COLO668 (cell line): Measurements from ENCODE around the gene NFKBIL1.
"Not testable (repeated sequence)": the region's sequence is repeated elsewhere in the genome, so short reads cannot be mapped to it uniquely, and the experiment has no call there.

Experiments used
- DNase-seq: peaks from one replicate; lab custom pipeline; 2025; ENCODE audit not compliant: unreplicated experiment; lab: John Stamatoyannopoulos, UW

The NFKBIL1 gene

DNA sequence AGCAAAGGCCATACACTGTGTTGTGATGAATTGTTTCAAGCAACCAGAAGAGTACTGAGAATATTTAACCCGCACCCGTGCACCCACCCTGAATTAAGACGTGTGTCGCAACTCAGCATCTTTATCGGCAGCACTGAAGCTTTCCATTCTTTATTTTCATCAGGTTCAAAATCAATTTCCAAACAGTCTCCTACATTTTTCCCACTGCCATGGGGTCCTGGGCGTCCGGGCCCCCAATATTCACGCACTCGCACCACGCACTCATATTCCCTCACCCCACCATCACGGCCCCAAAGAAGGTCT lies 33.0 kb downstream of the NFKBIL1 start:
- DNase-seq, result no peak

DNA sequence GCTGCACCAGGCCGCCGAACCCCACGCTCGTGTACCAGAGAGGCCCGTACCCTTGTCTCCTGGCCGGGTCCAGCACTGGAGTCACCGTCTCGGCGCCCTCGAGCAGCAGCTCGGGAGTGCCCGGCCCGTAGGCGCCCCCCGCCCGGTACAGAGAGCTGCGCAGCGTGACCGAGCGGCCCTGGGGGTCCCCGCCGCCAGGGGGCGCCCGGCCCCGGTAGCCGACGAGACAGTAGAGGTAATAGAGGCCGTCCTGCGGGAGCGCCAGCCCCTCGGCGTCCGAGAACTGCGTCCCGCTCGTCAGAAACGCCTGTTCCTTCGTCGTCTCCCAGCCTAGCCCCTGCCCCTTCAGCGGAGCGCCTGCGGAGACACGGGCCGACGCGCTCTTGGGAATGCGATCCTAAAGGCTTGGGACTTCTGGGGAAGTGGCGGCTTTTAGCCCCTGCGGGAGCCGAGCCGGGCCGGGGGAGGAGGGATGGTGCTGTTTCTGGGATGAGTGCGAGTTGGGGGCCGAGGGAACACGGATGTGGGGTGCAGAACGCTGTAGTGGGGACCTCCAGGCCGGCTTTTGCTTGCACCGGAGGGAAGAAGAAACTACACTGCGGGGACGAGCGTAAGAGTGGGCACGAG lies 33.5 kb downstream of the NFKBIL1 start:
- DNase-seq, result peak; percentile 58

DNA sequence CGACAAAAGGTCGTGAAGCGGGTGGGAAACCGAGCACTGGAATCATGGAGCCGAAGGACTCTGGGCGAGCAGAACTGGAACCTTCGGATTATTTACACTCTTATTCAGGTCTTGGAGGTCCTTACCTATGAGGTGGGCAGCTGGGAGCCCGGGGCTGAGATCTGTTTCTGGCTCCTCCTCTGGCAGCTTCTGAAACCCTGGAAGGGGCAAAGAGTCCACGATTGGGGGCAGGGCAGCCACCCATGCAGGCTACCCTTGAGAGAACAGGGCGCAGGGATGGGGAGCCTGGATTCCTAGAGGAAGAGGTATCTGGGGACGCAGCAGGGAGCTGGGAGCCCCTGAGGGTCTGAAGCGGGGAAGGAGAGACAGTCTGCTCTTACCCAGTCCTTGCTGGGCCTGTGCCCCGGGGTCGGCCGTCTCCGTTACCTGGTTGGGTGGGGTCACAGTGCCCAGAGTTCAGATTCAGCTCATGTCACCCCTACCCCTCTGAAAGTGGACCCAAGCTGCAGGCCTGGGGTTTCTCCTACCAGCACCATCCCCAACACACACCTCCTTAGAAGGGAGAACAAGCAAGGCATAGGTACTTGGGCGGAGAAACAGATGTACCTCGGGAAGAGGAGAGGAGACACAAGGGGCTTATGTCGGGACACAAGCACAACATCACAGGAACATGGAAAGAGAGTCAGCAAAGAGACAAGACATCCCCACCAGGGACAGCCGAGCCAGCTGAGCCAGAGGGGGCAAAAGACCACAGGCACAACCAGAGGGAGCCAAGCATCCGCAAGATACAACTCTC lies 34.2 kb downstream of the NFKBIL1 start:
- no peak for DNase-seq

DNA sequence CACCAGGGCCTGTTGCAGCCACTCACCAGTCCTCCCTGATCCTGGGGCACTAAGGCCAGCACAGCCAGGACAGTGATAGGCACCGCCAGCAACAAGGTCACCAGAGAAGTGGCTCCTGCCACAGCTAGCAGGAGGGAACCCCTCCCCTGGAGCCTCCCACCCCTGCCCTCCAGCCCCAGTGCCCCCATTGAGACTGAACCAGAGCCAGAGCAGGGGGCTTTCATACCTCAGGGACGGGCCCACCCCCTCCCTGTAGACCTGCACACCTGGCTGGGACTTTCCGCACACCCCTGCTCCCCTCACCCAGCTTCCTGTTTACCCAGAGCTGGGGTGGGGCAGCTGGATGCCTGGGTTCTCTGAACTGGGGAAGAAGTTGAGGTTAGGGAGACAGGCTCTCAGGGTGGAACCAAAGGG lies 34.8 kb downstream of the NFKBIL1 start, which contains the start of gene LTB:
TSS of gene LTB (minus strand) at position 195 of the 414 bp plus-strand sequence. CDS start at position 188, 7 bp downstream.
- DNase-seq, result no peak

DNA sequence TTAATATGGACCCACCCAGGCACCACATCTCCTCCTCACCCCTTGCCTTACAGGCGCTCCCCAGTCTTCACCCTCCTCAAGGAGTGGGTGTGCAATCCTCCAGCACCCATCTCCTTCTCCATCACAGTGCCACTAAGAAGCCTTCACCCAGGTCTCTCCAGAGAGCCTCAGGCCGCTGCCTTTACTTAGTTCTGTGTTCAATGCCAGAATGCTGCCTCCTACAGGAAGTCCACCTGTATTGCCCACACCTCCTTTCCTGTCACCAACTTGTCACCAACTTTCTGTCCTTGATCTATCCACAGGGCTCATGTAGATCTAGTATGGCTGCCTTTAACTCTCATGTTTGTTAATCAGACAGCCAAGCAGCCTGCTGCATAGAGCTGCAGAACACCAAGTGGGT lies 38.1 kb downstream of the NFKBIL1 start:
- DNase-seq, result no peak

DNA sequence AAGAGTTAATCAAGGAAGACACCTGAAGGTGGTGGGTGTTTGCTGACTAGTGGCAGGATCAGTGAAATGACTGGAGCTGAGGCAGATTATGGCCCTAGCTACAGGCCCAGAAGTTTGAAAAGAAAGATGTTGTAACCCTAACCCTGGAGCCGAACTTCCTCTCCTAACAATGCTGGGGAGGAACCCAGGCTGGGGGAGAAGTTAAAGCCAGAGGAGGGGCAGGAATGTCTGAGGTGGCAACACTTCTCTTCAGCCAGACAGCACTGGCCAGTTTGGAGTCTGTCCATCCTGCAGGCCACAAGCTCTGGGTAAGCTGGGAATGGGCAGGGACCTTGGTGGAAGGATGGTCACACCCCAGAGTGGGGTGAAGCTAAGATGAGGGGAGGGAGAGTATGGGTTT lies 38.6 kb downstream of the NFKBIL1 start, which contains the start of gene LST1:
TSS of gene LST1 (plus strand) at position 270 of the 400 bp plus-strand sequence. CDS start 1,023 bp downstream, outside the sequence.
- DNase-seq, result no peak

DNA sequence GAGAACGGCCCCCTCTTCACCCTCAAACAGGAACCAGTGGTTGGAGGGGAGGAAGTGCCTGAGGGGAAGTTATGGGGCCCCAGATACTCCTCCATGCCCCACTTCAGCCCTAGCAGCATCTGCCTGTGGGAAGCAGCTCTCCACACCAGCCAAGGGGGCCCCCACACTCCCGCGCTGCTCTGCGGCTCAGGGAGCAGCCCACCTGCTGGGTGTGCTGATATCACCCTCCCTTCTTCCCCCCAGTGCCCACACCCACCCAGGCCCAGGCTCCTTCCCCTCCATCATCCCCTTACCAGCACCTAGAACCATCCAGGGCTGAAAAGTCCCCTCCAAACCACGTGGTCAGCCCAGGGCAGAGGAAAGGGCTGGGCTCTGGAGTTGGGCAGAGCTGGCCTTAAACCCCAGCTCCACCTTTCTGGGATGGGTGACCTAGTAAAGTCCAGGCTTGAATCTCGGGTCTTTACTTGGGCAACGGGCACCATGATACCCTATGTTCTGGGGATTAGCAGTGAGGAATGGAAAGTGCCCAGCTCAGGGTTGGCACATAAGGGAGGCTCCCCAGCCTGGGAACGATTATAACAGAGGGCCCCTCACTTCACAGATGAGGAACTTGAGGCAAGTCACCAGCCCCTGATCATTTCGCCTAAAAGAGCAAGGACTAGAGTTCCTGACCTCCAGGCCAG lies 39.3 kb downstream of the NFKBIL1 start:
- DNase-seq, result no peak

DNA sequence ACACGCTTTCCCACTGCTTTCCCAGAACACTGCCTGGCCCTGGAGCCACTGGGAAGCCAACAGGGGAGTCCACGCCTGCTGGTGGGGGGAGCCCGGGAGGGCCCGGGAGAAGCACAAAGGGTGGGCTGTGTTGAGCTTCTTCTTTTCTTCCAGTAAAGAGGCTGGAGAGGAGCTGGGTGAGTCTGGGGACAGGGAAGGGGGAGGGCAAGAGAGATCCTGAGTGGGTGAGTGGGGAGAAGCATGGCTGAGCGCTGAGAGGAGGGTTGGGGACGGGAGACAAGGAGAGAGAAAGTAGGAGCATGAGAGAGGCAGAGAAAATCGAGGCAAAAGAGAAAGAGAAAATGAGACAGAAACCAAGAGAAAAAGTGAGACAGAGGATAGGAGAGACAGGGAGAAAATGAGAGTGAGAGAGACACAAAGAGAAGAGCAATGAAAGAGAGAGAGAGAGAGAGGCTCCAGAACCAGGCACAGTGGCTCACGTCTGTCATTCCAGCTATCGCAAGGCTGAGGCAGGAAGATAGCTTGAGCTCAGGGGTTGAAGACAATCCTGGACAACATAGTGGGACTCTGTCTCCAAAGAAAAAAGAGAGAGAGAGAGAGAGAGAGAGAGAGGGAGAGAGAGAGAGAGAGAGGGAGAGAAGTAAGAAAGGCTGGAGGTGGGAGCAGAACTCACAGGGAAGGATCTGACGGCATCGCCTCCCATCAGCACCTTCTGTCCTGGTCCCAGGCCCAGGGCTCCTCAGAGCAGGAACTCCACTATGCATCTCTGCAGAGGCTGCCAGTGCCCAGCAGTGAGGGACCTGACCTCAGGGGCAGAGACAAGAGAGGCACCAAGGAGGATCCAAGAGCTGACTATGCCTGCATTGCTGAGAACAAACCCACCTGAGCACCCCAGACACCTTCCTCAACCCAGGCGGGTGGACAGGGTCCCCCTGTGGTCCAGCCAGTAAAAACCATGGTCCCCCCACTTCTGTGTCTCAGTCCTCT lies 40.7 kb downstream of the NFKBIL1 start:
- DNase-seq, result no peak

DNA sequence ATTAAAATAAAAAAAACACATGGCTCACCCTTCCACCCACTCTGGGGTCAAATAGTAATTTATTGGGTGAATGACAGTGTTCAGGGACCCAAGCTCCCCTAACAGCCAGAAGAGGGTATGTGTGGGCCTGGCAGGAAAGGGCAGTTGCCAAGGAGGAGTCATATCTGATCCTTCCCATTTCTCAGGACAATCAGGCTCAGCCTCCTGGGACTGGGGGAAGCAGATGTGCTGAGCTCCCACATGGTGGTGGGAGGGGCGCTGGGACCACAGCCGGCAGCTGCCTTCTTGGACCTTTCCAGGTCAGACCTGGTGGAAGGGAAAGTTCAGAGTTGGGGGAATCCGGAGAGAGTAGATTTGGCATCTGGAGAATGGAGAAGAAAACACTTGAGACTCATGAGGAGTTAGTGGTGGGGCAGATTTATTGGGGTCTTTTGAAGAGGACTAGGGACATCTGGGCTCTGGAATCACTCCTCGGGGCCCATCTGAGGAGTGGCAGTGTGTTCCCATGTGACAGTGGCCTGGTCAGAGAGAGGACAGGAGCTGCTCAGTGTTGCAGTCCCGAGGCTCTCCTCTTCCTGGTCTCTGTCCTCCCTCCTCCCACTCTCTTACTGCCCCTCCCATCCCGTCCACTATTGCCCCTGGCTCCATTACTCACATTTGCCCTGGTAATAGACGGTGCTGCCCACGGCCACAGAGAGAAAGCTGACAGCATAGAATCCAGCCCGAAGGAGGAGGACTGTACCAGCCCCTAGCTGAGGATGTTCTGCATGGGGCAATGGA lies 41.7 kb downstream of the NFKBIL1 start:
- no peak for DNase-seq

DNA sequence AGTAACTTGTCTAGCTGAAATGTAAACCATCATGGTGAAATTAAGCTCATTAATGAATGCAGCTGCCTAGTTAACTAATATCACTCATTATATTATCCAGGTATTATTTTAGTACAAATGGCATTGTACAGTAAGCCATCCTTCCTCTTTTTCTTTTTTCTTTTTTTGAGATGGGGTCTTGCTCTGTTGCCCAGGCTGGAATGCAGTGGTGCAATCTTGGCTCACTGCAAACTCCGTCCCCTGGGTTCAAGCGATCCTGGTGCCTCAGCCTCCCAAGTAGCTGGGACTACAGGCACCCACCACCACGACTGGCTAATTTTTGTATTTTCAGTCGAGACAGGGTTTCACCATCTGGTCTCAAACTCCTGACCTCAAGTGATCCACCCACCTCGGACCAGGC lies 43.3 kb downstream of the NFKBIL1 start:
- not testable (repeated sequence) for DNase-seq

DNA sequence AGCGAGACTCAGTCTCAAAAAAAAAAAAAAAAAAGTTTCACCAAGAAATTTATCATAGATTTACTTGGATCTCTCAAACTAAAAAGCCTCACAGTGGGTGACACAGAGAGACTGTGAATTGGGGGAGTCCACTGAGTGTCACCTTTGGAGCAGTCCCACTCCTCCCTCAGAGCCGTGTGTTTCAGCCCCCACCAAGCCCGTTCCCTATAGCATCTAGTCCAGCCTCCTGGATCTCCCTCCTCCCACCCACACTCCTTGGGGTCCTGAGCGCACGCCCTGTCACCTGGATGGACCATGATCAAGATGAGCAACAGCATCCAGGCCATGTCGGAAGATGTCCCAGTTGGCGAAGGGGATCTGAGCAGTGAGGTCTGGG lies 45.0 kb downstream of the NFKBIL1 start:
- no peak for DNase-seq

DNA sequence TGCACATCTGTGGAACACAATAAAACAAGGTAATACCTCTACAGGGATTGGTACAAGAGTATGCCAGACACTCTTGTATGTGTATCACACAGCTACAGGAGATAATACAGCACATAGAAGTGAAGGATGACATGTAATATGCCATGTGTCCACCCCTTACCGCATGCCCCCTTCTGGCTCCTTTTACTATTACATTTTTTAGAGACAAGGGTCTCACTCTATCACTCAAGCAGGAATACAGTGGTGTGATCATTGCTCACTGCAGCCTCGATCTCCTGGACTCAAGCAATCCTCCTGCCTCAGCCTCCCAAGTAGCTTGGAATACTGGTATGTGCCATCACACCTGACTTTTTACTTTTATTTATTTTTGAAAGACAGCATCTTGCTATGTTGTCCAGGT lies 49.6 kb downstream of the NFKBIL1 start:
- peak; percentile 2 for DNase-seq

DNA sequence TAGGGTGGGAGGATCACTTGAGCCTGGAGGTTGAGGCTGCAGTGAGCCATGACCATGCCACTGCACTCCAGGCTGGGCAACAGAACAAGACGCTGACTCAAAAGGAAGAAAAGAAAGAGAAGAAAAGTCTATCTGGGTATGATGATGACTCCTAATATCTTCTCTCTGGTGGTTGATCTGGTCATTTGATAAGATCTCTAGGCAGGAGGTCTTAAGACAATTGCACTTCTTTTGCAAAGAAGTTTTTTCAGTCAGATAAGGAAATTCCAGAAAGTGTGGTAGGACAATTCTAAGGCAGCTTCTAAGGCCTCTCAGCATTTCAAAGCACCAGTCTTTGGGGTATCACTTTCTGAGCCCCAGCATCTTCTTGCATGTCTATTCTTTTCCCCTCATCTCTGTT lies 59.9 kb downstream of the NFKBIL1 start:
- no peak for DNase-seq
